Gastrocnemius medialis (tissue), 4 donors: ENCODE results near the gene ALDOA. TPM values are rescaled to one million over a fixed set of nuclear protein-coding genes. Genes with fewer than 3 reads are reported as not detected.
"Not testable (repeated sequence)": the region's sequence is repeated elsewhere in the genome, so short reads cannot be mapped to it uniquely, and the experiment has no call there.

Experiments
- ATAC-seq, 2 donors: fragments of 150-250 bp; one replicate each; pipeline ENCODE4 v1.9.1; 2016
- DNase-seq, 2 donors: peaks; one replicate each; pipeline ENCODE4 v3.0.0-alpha.2; 2019
- H3K27ac ChIP-seq, 4 donors: fragments of 200-600 bp; sonication (generic); 1 replicate in 1 of 4; 2 replicates in 3 of 4; pipeline ENCODE4 v1.5.1; 2016 to 2018; ENCODE audit warnings: mild to moderate bottlenecking in 2 of 4, moderate library complexity in 1 of 4
- H3K27me3 ChIP-seq, 3 donors: fragments of 200-600 bp; sonication (generic) in 2 of 3; 1 replicate in 1 of 3; 2 replicates in 2 of 3; pipeline versions ENCODE4 v1.5.1 to v1.6.0; 2016 to 2019; ENCODE audit warnings: mild to moderate bottlenecking in 1 of 3, moderate library complexity in 1 of 3
- H3K36me3 ChIP-seq, 2 donors: fragments of 200-600 bp; sonication (generic) in 1 of 2; one replicate each; pipeline ENCODE4 v1.5.1; 2017 to 2018
- H3K4me1 ChIP-seq, 2 donors: fragments of 200-600 bp; sonication (generic) in 1 of 2; one replicate each; pipeline ENCODE4 v1.5.1; 2016 to 2017; ENCODE audit warnings: mild to moderate bottlenecking in 2 of 2
- H3K4me3 ChIP-seq, 4 donors: fragments of 200-600 bp; sonication (generic) in 3 of 4; 1 replicate in 1 of 4; 2 replicates in 3 of 4; pipeline ENCODE4 v1.5.1; 2016 to 2019; ENCODE audit warnings: mild to moderate bottlenecking in 2 of 4
- H3K9me3 ChIP-seq, 3 donors: fragments of 200-600 bp; sonication (generic) in 2 of 3; 1 replicate in 1 of 3; 2 replicates in 2 of 3; pipeline ENCODE4 v1.5.1; 2016 to 2019
- POLR2A ChIP-seq, 2 donors: fragments of 450-650 bp; IDR thresholded peaks; one replicate each; pipeline ENCODE4 v1.6.1; 2017; ENCODE audit warnings: antibody characterized with exemption in 2 of 2, mild to moderate bottlenecking in 2 of 2, moderate library complexity in 2 of 2
- in situ Hi-C, 4 donors: fragments of 200-750 bp; cut with MboI; loops; one replicate each; pipeline versions ENCODE4 v1.15.0 to v1.8.0; 2017; ENCODE audit warnings: low sequenced_read_pairs in 4 of 4
- intact Hi-C: fragments of 100-400 bp; cut with DNase I; formaldehyde crosslinking; loops from one replicate; pipeline ENCODE4 v1.15.1; 2023; ENCODE audit warnings: low total_unique reads
- total RNA-seq, 4 donors: library from RNA; depleted of rRNA; stranded (reverse); fragments of >200 nt; gene quantifications; one replicate each; pipeline versions ENCODE4 v1.1.0 to v1.2.3, GENCODE V29; 2016
- TF ChIP-seq, protein P1 (sequence below), 5 experiments: fragments of 450-650 bp in 3 of 5; fragments of 200-600 bp in 2 of 5; sonication (generic) in 2 of 5; IDR thresholded peaks in 4 of 5; conservative IDR thresholded peaks in 1 of 5; 1 replicate in 4 of 5; 2 replicates in 1 of 5; pipeline ENCODE4 v1.5.1; 2016 to 2019; ENCODE audit warnings: antibody characterized with exemption in 5 of 5, mild to moderate bottlenecking in 3 of 5, moderate library complexity in 3 of 5

Gene ALDOA
- total RNA-seq, 4 donors from 2014 or later = 6,096 to 10,805 (median 7,093) TPM

DNA sequence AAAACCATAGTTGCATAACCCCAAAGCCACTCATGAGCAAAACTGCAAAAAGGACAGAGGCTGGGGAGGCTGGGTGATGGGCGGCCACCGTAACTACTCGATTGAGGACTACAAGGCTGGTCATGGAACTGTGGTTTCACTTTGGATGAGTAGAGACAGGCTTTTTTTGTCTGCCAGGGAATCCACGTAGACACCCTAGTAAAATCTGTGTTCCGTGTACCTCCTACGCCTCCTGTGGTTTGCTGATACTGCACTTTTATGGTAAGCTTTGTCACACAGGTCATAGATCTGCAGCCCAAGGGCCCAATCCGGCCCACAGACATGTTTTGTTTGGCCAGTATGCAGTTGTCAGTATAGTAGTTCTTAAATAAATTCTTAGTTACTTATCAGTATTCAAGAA, 32.3 kb upstream of the ALDOA start:
- H3K4me1 ChIP-seq = peaks cover 0 to 15% of the 10 kb centered on the region in 2 donors
- DNase-seq = no peak
- H3K27ac ChIP-seq = no peak overlapping the region
- in situ Hi-C loops = loop anchor here in 1 of 4 donors (25.0 kb wide), 1 partner anchor 346 kb away; the partner anchor contains the start of gene QPRT
- H3K9me3 ChIP-seq = no peaks in the 10 kb centered on the region
- peaks cover 30 to 53% (median 39%) of the 10 kb centered on the region in 3 donors for H3K27me3 ChIP-seq
- no peak overlapping the region for H3K4me3 ChIP-seq
- H3K36me3 ChIP-seq = no peaks in the 10 kb centered on the region
- TF ChIP-seq, protein P1, sequence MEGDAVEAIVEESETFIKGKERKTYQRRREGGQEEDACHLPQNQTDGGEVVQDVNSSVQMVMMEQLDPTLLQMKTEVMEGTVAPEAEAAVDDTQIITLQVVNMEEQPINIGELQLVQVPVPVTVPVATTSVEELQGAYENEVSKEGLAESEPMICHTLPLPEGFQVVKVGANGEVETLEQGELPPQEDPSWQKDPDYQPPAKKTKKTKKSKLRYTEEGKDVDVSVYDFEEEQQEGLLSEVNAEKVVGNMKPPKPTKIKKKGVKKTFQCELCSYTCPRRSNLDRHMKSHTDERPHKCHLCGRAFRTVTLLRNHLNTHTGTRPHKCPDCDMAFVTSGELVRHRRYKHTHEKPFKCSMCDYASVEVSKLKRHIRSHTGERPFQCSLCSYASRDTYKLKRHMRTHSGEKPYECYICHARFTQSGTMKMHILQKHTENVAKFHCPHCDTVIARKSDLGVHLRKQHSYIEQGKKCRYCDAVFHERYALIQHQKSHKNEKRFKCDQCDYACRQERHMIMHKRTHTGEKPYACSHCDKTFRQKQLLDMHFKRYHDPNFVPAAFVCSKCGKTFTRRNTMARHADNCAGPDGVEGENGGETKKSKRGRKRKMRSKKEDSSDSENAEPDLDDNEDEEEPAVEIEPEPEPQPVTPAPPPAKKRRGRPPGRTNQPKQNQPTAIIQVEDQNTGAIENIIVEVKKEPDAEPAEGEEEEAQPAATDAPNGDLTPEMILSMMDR (IDR thresholded peaks at IDR 0.05 in 4 of 5, conservative IDR thresholded peaks at IDR 0.05 in 1 of 5) = no peak
- no peak for TF ChIP-seq POLR2A (IDR thresholded peaks at IDR 0.05)
- intact Hi-C loops = no loop called here
- ATAC-seq = no peak

- ATAC-seq = no peak
- Histone ChIP-seq H3K9me3 (no peaks in the 10 kb centered on the region), H3K27ac (no peak overlapping the region), H3K36me3 (no peaks in the 10 kb centered on the region), H3K4me1 (no peaks in the 10 kb centered on the region), H3K4me3 (no peak overlapping the region), H3K27me3 (peaks cover 0 to 5% (median 0%) of the 10 kb centered on the region in 3 donors)
- TF ChIP-seq, protein P1 (IDR thresholded peaks at IDR 0.05 in 4 of 5, conservative IDR thresholded peaks at IDR 0.05 in 1 of 5) = no peak
- no peak for TF ChIP-seq POLR2A (IDR thresholded peaks at IDR 0.05)
- DNase-seq = no peak
- in situ Hi-C loops (loop anchor here in 2 of 4 donors (10.0 to 25.0 kb wide), 2 partner anchors 145 to 353 kb away; partner anchors contain the start of genes CORO1A (in 1 of the 2) and QPRT (in 1 of the 2)), intact Hi-C loops (no loop called here)
Measured at GRCh38 chr16:30040221-30040620, 25.3 kb upstream of the ALDOA start.

DNA sequence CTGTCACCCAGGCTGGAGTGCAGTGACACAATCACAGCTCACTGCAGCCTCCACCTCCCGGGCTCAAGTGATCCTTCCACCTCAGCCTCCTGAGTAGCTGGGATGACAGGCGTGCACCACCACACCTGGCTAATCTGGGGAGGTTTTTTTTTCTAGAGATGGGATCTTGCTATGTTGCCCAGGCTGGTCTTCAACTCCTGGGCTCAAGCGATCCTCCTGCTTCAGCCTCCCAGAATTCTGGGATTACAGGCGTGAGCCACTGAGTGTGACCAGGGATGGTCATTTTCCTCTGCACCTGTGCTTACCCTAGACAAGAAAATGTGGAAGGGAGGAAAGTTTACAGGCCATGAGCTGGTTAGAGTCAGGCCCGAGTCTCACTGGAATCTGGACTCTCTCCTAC, 24.9 kb upstream of the ALDOA start:
- H3K9me3 ChIP-seq, H3K27me3 ChIP-seq, H3K4me3 ChIP-seq, H3K36me3 ChIP-seq, ATAC-seq, H3K4me1 ChIP-seq, DNase-seq, intact Hi-C loops, H3K27ac ChIP-seq: not testable (repeated sequence)
- in situ Hi-C loops = loop anchor here in 2 of 4 donors (10.0 to 25.0 kb wide), 2 partner anchors 144 to 353 kb away; partner anchors contain the start of genes CORO1A (in 1 of the 2) and QPRT (in 1 of the 2)

- intact Hi-C loops = loop anchor here (2.0 kb wide), 1 partner anchor 51 kb away; no protein-coding TSS in a partner anchor
Measured at GRCh38 chr16:30041841-30042240, 23.7 kb upstream of the ALDOA start.

DNA sequence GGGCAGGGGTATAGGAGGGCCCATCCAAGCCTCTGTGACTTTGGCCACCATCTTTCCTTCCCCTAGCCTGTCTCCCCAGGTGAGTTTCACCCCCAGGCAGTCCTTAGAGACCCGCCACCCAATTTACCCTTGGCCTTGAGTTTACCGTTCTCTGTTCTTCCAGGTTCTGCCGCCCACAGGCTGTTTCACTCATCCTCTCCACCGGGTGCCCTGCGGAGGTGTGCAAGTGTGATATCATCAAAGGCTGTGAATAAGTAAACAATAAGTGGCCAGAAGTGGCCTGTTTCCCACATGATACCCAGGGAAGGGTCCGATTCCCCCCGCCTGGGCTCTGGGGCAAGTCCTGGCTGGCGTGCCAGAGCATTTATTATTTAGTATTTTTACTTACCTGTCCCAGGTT, 19.4 kb upstream of the ALDOA start:
- TF ChIP-seq POLR2A (IDR thresholded peaks at IDR 0.05) = no peak
- TF ChIP-seq, protein P1 (IDR thresholded peaks at IDR 0.05 in 4 of 5, conservative IDR thresholded peaks at IDR 0.05 in 1 of 5) = no peak
- in situ Hi-C loops = loop anchor here in 2 of 4 donors (10.0 to 25.0 kb wide), 2 partner anchors 139 to 359 kb away; partner anchors contain the start of genes CORO1A (in 1 of the 2) and QPRT (in 1 of the 2)
- Histone ChIP-seq H3K4me1 (no peaks in the 10 kb centered on the region), H3K4me3 (no peak overlapping the region), H3K27me3 (no peaks in the 10 kb centered on the region), H3K36me3 (no peaks in the 10 kb centered on the region), H3K27ac (no peak overlapping the region), H3K9me3 (no peaks in the 10 kb centered on the region)
- ATAC-seq (no peak), DNase-seq (no peak)
- intact Hi-C loops = no loop called here

More at GRCh38 chr16:30041841-30042240, 23.7 kb upstream of the ALDOA start:
- Histone ChIP-seq H3K36me3 (no peaks in the 10 kb centered on the region), H3K4me1 (no peaks in the 10 kb centered on the region), H3K4me3 (no peak overlapping the region), H3K27ac (no peak overlapping the region), H3K9me3 (no peaks in the 10 kb centered on the region), H3K27me3 (no peaks in the 10 kb centered on the region)
- ATAC-seq (no peak), DNase-seq (no peak)
- TF ChIP-seq POLR2A (IDR thresholded peaks at IDR 0.05) = no peak
- TF ChIP-seq, protein P1 (IDR thresholded peaks at IDR 0.05 in 4 of 5, conservative IDR thresholded peaks at IDR 0.05 in 1 of 5) = peak in 3 of 5 experiments; percentile 34 to 65 (median 48)
- in situ Hi-C loops = loop anchor here in 2 of 4 donors (10.0 to 25.0 kb wide), 2 partner anchors 143 to 355 kb away; partner anchors contain the start of genes CORO1A (in 1 of the 2) and QPRT (in 1 of the 2)
